GM23338 (cell line): Measurements from ENCODE around the gene CTNNA2. TPM values are rescaled to one million over a fixed set of nuclear protein-coding genes. Genes with fewer than 3 reads are reported as not detected.

Experiments
- ATAC-seq: fragments of 200-7000 bp; cut with Tn5 transposase; 3 replicates; pipeline ENCODE4 v1.9.1; 2020
- DNase-seq: peaks from one replicate; pipeline ENCODE4 v3.0.0-alpha.2; 2015; ENCODE audit warnings: low spot score
- H2AFZ ChIP-seq: fragments of 200-600 bp; sonication (generic); 2 replicates; pipeline ENCODE4 v1.8.0; 2016; ENCODE audit warnings: antibody characterized with exemption, mild to moderate bottlenecking, moderate library complexity
- H3F3A ChIP-seq: fragments of 200-600 bp; sonication (generic); replicated peaks from 2 replicates; pipeline ENCODE4 v1.8.0; 2017; ENCODE audit warnings: antibody characterized with exemption, mixed run types, low read depth
- H3K27ac ChIP-seq: fragments of 200-600 bp; sonication (generic); 2 replicates; pipeline ENCODE4 v1.6.1; 2016; ENCODE audit warnings: low read depth
- H3K27me3 ChIP-seq: fragments of 200-600 bp; sonication (generic); 2 replicates; pipeline ENCODE4 v1.8.0; 2016; ENCODE audit warnings: mild to moderate bottlenecking, mixed run types, moderate library complexity; ENCODE audit not compliant: insufficient read depth
- H3K36me3 ChIP-seq: fragments of 200-600 bp; sonication (generic); 2 replicates; pipeline ENCODE4 v1.8.0; 2016; ENCODE audit warnings: mild to moderate bottlenecking; ENCODE audit not compliant: insufficient read depth
- H3K4me1 ChIP-seq: fragments of 200-600 bp; sonication (generic); 2 replicates; pipeline ENCODE4 v1.8.0; 2016; ENCODE audit warnings: mild to moderate bottlenecking, moderate library complexity; ENCODE audit not compliant: insufficient read depth
- H3K4me2 ChIP-seq: fragments of 200-600 bp; sonication (generic); 2 replicates; pipeline ENCODE4 v1.7.1; 2017; ENCODE audit warnings: mixed run types
- H3K4me3 ChIP-seq: fragments of 200-600 bp; sonication (generic); 2 replicates; pipeline ENCODE4 v1.6.1; 2016; ENCODE audit warnings: mixed run types
- H3K79me2 ChIP-seq: fragments of 200-600 bp; sonication (generic); replicated peaks from 2 replicates; pipeline ENCODE4 v1.8.0; 2017; ENCODE audit warnings: mild to moderate bottlenecking; ENCODE audit not compliant: insufficient read depth
- H3K9me2 ChIP-seq: fragments of 200-600 bp; sonication (generic); 2 replicates; pipeline ENCODE4 v1.8.0; 2017; ENCODE audit not compliant: insufficient read depth
- H4K20me1 ChIP-seq: fragments of 200-600 bp; sonication (generic); replicated peaks from 2 replicates; pipeline ENCODE4 v1.8.0; 2017; ENCODE audit warnings: mild to moderate bottlenecking; ENCODE audit not compliant: insufficient read depth
- H3K27ac Mint-ChIP-seq: 2 replicates; pipeline ENCODE4 v1.8.0; 2020; ENCODE audit warnings: inconsistent platforms, mild to moderate bottlenecking, moderate library complexity, mixed read lengths
- H3K27me3 Mint-ChIP-seq: 3 replicates; pipeline ENCODE4 v1.8.0; 2022; ENCODE audit warnings: low read depth, mild to moderate bottlenecking, moderate library complexity, mixed read lengths, inconsistent platforms; ENCODE audit not compliant: insufficient read depth, poor library complexity
- H3K36me3 Mint-ChIP-seq: 3 replicates; pipeline ENCODE4 v1.8.0; 2021; ENCODE audit warnings: low read depth, mild to moderate bottlenecking, inconsistent platforms, moderate library complexity, mixed read lengths
- H3K4me1 Mint-ChIP-seq: 3 replicates; pipeline ENCODE4 v1.8.0; 2020; ENCODE audit warnings: mild to moderate bottlenecking, inconsistent platforms, mixed read lengths
- H3K4me3 Mint-ChIP-seq: 3 replicates; pipeline ENCODE4 v1.8.0; 2021; ENCODE audit warnings: moderate library complexity, mild to moderate bottlenecking, inconsistent platforms, mixed read lengths
- H3K9me3 Mint-ChIP-seq: 3 replicates; pipeline ENCODE4 v1.8.0; 2020; ENCODE audit warnings: moderate library complexity, mild to moderate bottlenecking, inconsistent platforms, mixed read lengths
- CREB1 ChIP-seq: fragments of 250-450 bp; sonication (Bioruptor Pico); IDR thresholded peaks from 2 replicates; pipeline ENCODE4 v1.5.0; 2020; ENCODE audit warnings: low read depth, mild to moderate bottlenecking, moderate library complexity
- CTCF ChIP-seq, 2 experiments: fragments of 200-600 bp in 1 of 2; sonication (generic) in 1 of 2; conservative IDR thresholded peaks; 2 replicates each; pipeline versions ENCODE4 v1.5.1 to v1.6.1; 2016 to 2017; ENCODE audit warnings: antibody characterized with exemption in 2 of 2, low read depth in 2 of 2, mild to moderate bottlenecking in 2 of 2, moderate library complexity in 1 of 2
- EZH2 ChIP-seq: fragments of 200-600 bp; sonication (generic); IDR thresholded peaks from one replicate; pipeline ENCODE4 v1.8.0; 2017; ENCODE audit warnings: antibody characterized with exemption, mild to moderate bottlenecking, low read depth; ENCODE audit not compliant: unreplicated experiment
- EZH2phosphoT487 ChIP-seq: fragments of 200-600 bp; sonication (generic); IDR thresholded peaks from one replicate; pipeline ENCODE4 v1.8.1; 2018; ENCODE audit warnings: antibody characterized with exemption; ENCODE audit not compliant: unreplicated experiment
- NANOG ChIP-seq: IDR thresholded peaks from 2 replicates; pipeline ENCODE4 v1.6.1; 2016; ENCODE audit warnings: antibody characterized with exemption, borderline replicate concordance
- POLR2AphosphoS5 ChIP-seq: IDR thresholded peaks from 2 replicates; pipeline ENCODE4 v1.6.1; 2016; ENCODE audit warnings: antibody characterized with exemption, low read depth
- REST ChIP-seq: IDR thresholded peaks from one replicate; pipeline ENCODE4 v1.6.1; 2018; ENCODE audit warnings: antibody characterized with exemption; ENCODE audit not compliant: unreplicated experiment
- STAT1 ChIP-seq: IDR thresholded peaks from one replicate; pipeline ENCODE4 v1.6.1; 2016; ENCODE audit warnings: antibody characterized with exemption; ENCODE audit not compliant: unreplicated experiment
- ZNF114 ChIP-seq: fragments of 250-450 bp; sonication (Bioruptor Pico); IDR thresholded peaks from 2 replicates; pipeline ENCODE4 v1.5.0; 2020; ENCODE audit warnings: mild to moderate bottlenecking, moderate library complexity
- ZNF331 ChIP-seq: fragments of 250-450 bp; sonication (Bioruptor Pico); IDR thresholded peaks from 2 replicates; pipeline ENCODE4 v1.5.0; 2020; ENCODE audit warnings: low read depth, mild to moderate bottlenecking, moderate library complexity
- polyA plus RNA-seq: library from polyadenylated mRNA; unstranded; fragments of >200 nt; fragmentation: Nextera tagmentation; extraction: Ambion mirVana; gene quantifications from 2 replicates; pipeline ENCODE4 v1.2.1, GENCODE V29; 2016
- total RNA-seq: library from RNA; depleted of rRNA; stranded (reverse); fragments of >200 nt; shearing (Covaris generic); gene quantifications from 2 replicates; pipeline ENCODE4 v1.2.3, GENCODE V29; 2014
- TF ChIP-seq, protein P1 (sequence below): IDR thresholded peaks from 2 replicates; pipeline ENCODE4 v1.6.1; 2016; ENCODE audit warnings: antibody characterized with exemption

The CTNNA2 gene
- total and polyA plus RNA-seq, 2 experiments from 2014 or later: 6.4 to 15.6 TPM

GRCh38 chr2:80080957-80081356 is 568.1 kb downstream of the CTNNA2 start:
- peaks cover 2% of the 10 kb centered on the region for H3K27me3 Mint-ChIP-seq
- Histone ChIP-seq H3F3A (no peaks in the 10 kb centered on the region), H3K36me3 (no peaks in the 10 kb centered on the region), H3K4me1 (no peaks in the 10 kb centered on the region), H4K20me1 (no peaks in the 10 kb centered on the region), H3K27me3 (no peaks in the 10 kb centered on the region), H3K4me3 (no peak overlapping the region), H3K27ac (no peak overlapping the region), H2AFZ (no peak overlapping the region), H3K79me2 (no peaks in the 10 kb centered on the region), H3K4me2 (no peak overlapping the region), H3K9me2 (no peaks in the 10 kb centered on the region)
- 0 out of 3 replicates have a peak, but pooled peaks cover 3% of the 10 kb centered on the region for H3K36me3 Mint-ChIP-seq
- no peak for TF ChIP-seq ZNF331 (CRISPR knock-in tag)
- no peak for TF ChIP-seq REST
- TF ChIP-seq STAT1: no peak
- no peaks in the 10 kb centered on the region; the same call in 2 of the 3 replicates for H3K4me1 Mint-ChIP-seq
- DNase-seq (no peak), ATAC-seq (no peak)
- H3K9me3 Mint-ChIP-seq: peaks cover 3% of the 10 kb centered on the region; the same call in 2 of the 3 replicates
- no peak overlapping the region for H3K4me3 Mint-ChIP-seq
- H3K27ac Mint-ChIP-seq: no peak overlapping the region

GRCh38 chr2:80086831-80087230 is 574.0 kb downstream of the CTNNA2 start:
- ATAC-seq (no peak), DNase-seq (peak; percentile 5)
- Histone ChIP-seq H4K20me1 (peaks cover 5% of the 10 kb centered on the region; the same call in 1 of the 2 replicates), H3K36me3 (no peaks in the 10 kb centered on the region), H3K27ac (no peak overlapping the region), H3K4me2 (no peak overlapping the region), H3K4me3 (no peak overlapping the region), H3K79me2 (no peaks in the 10 kb centered on the region), H3K9me2 (no peaks in the 10 kb centered on the region), H2AFZ (no peak overlapping the region), H3K4me1 (no peaks in the 10 kb centered on the region), H3F3A (no peaks in the 10 kb centered on the region), H3K27me3 (no peaks in the 10 kb centered on the region)
- H3K4me1 Mint-ChIP-seq: peaks cover 10% of the 10 kb centered on the region
- no peak overlapping the region for H3K27ac Mint-ChIP-seq
- no peaks in the 10 kb centered on the region; the same call in 2 of the 3 replicates for H3K9me3 Mint-ChIP-seq
- no peaks in the 10 kb centered on the region for H3K27me3 Mint-ChIP-seq
- no peak overlapping the region for H3K4me3 Mint-ChIP-seq
- H3K36me3 Mint-ChIP-seq: no peaks in the 10 kb centered on the region
- TF ChIP-seq CTCF (conservative IDR thresholded peaks at IDR 0.05; ENCODE audit: low read depth in 2 of 2) (no peak), EZH2phosphoT487 (no peak), POLR2AphosphoS5 (no peak), CREB1 (no peak), EZH2 (no peak), STAT1 (no peak), ZNF114 (no peak), NANOG (no peak)
- TF ChIP-seq, protein P1, sequence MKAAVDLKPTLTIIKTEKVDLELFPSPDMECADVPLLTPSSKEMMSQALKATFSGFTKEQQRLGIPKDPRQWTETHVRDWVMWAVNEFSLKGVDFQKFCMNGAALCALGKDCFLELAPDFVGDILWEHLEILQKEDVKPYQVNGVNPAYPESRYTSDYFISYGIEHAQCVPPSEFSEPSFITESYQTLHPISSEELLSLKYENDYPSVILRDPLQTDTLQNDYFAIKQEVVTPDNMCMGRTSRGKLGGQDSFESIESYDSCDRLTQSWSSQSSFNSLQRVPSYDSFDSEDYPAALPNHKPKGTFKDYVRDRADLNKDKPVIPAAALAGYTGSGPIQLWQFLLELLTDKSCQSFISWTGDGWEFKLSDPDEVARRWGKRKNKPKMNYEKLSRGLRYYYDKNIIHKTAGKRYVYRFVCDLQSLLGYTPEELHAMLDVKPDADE: no peak
